Osteocyte (in vitro differentiated cells): ENCODE results near the gene ACSL1. TPM values are rescaled to one million over a fixed set of nuclear protein-coding genes. Genes with fewer than 3 reads are reported as not detected.

Source experiments
- DNase-seq: peaks from one replicate; pipeline ENCODE4 v3.0.0; 2021; ENCODE audit warnings: mixed read lengths; ENCODE audit not compliant: unreplicated experiment; ENCODE audit errors: extremely low spot score
- H3K27ac Mint-ChIP-seq: one replicate; pipeline ENCODE4 v1.8.0; 2021; ENCODE audit warnings: mild to moderate bottlenecking, mixed read lengths; ENCODE audit not compliant: unreplicated experiment
- H3K27me3 Mint-ChIP-seq: one replicate; pipeline ENCODE4 v1.8.0; 2021; ENCODE audit warnings: mixed read lengths; ENCODE audit not compliant: unreplicated experiment
- H3K36me3 Mint-ChIP-seq: one replicate; pipeline ENCODE4 v1.8.0; 2021; ENCODE audit warnings: mixed read lengths; ENCODE audit not compliant: unreplicated experiment
- H3K4me1 Mint-ChIP-seq: one replicate; pipeline ENCODE4 v1.8.0; 2021; ENCODE audit warnings: mixed read lengths; ENCODE audit not compliant: unreplicated experiment
- H3K4me3 Mint-ChIP-seq: one replicate; pipeline ENCODE4 v1.8.0; 2021; ENCODE audit warnings: mild to moderate bottlenecking, moderate library complexity, mixed read lengths; ENCODE audit not compliant: unreplicated experiment
- H3K9me3 Mint-ChIP-seq: one replicate; pipeline ENCODE4 v1.8.0; 2021; ENCODE audit warnings: mixed read lengths; ENCODE audit not compliant: unreplicated experiment
- total RNA-seq: library from RNA; stranded (reverse); gene quantifications from 2 replicates; pipeline ENCODE4 v1.2.1, GENCODE V29; 2021
- TF ChIP-seq, protein P1 (sequence below): fragments of 200-600 bp; sonication (generic); IDR thresholded peaks from 2 replicates; pipeline ENCODE4 v1.5.0; 2021; ENCODE audit warnings: antibody characterized with exemption, mild to moderate bottlenecking, moderate library complexity

The ACSL1 gene
- total RNA-seq, 1 donor from 2014 or later = 28.6 TPM

DNA sequence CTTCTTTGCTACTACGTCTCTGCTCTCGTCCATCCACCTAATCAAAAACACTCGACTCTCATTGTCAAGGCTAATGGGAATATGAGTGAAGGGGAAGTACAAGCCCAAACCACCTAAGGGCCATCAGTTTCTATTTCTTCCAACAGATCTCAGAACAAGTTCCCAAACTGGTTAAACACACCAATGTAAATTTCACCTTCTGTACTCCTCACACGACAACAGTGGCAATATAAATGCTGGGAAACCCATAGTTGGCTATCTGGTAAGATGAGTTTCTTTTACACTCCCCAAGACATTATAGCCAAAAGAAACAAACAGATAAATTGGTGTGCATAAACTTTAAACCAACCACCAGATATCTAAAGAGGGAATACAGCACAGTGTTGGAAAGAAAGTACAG lies 21.9 kb downstream of the ACSL1 start:
- H3K27me3 Mint-ChIP-seq = no peaks in the 10 kb centered on the region
- TF ChIP-seq, protein P1, sequence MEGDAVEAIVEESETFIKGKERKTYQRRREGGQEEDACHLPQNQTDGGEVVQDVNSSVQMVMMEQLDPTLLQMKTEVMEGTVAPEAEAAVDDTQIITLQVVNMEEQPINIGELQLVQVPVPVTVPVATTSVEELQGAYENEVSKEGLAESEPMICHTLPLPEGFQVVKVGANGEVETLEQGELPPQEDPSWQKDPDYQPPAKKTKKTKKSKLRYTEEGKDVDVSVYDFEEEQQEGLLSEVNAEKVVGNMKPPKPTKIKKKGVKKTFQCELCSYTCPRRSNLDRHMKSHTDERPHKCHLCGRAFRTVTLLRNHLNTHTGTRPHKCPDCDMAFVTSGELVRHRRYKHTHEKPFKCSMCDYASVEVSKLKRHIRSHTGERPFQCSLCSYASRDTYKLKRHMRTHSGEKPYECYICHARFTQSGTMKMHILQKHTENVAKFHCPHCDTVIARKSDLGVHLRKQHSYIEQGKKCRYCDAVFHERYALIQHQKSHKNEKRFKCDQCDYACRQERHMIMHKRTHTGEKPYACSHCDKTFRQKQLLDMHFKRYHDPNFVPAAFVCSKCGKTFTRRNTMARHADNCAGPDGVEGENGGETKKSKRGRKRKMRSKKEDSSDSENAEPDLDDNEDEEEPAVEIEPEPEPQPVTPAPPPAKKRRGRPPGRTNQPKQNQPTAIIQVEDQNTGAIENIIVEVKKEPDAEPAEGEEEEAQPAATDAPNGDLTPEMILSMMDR = no peak

DNA sequence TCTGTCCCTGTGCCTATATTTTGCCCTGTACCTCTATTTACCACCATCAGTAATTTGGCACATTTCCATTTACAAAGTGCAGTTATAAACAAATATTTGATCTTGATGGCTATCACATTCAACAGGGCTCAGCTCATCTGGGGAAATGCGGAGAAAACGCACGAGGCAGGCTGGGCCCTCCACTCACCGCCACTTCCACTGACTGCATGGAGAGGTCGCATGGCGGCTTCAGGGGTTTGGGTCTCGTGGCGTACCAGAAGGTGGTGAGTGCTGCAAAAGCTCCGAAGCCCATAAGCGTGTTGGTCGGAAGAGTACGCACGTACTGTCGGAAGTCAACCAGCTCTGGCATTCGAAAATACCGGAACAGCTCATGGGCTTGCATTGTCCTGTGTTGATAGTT lies 22.6 kb downstream of the ACSL1 start:
- H3K27me3 Mint-ChIP-seq = no peaks in the 10 kb centered on the region
- H3K9me3 Mint-ChIP-seq = no peaks in the 10 kb centered on the region
- no peak overlapping the region for H3K4me3 Mint-ChIP-seq
- H3K27ac Mint-ChIP-seq = no peak overlapping the region
- peaks cover 6% of the 10 kb centered on the region for H3K4me1 Mint-ChIP-seq
- TF ChIP-seq, protein P1 = no peak
- H3K36me3 Mint-ChIP-seq = no peaks in the 10 kb centered on the region
- no peak for DNase-seq

More for the DNA sequence above, 21.9 kb downstream of the ACSL1 start:
- Mint-ChIP-seq H3K9me3 (no peaks in the 10 kb centered on the region), H3K36me3 (no peaks in the 10 kb centered on the region), H3K4me3 (no peak overlapping the region), H3K4me1 (peaks cover 13% of the 10 kb centered on the region), H3K27ac (no peak overlapping the region)
- no peak for DNase-seq

DNA sequence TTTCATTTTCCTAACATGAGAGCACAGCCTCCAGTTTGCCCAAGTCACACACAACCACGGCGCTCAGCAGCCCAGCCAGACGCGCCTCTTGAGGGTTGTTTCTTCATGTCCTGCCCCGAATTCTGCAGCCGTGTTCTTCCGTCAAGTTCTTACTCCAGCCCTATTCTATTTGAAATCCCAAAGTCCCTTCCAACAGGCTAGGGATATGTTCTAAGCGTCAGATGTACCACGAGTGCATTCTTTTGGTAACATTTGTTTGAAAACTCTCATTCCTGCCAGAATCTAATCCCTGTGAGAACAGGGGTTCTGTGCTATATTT lies 23.1 kb downstream of the ACSL1 start:
- no peaks in the 10 kb centered on the region for H3K27me3 Mint-ChIP-seq
- H3K27ac Mint-ChIP-seq = no peak overlapping the region
- no peaks in the 10 kb centered on the region for H3K9me3 Mint-ChIP-seq
- no peaks in the 10 kb centered on the region for H3K36me3 Mint-ChIP-seq
- H3K4me3 Mint-ChIP-seq = no peak overlapping the region
- DNase-seq = no peak
- H3K4me1 Mint-ChIP-seq = peaks cover 3% of the 10 kb centered on the region
- TF ChIP-seq, protein P1 = no peak

DNA sequence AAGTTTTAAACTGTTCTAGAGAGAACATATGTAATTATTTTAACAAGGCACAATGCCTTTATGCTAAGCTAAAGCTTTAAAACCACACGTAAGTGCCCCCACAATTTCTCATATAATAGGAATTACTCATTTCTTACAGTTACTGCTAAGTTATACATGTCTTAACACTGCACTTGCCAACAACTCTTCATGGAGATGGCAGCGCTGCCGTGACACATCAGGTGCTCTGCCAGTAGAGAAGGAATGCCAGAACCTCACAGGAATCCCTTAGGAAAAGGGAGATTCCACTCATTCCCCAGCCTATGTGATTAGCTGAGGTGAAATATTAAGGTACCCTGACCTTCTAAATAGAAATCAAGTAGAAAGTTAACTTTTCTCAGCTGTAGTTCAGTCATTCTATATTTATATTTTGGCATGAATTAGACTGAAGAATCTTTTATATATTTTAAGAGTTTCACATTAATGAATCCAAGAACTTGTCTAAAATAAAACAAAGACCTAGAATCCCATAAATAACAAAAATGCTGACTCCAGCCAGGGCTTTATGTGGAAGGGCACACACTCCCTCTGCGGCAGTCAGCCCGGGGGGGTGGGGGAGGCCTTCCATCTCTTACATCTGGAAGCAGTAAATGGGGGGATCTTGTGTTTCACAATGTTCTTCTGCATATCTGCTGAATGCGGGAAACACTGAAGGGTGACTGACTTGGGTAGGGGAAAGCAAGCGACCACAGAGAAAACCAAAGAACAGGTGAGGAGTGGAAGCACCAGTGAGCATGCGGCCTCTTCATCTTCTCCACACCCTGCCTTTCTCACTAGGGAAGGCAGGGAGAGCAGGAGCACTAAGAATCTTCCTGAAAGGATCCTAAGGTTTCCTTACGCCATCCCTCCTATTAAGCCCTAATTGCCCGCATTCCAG lies 23.7 kb downstream of the ACSL1 start:
- no peak overlapping the region for H3K4me3 Mint-ChIP-seq
- TF ChIP-seq, protein P1 = no peak
- no peaks in the 10 kb centered on the region for H3K27me3 Mint-ChIP-seq
- no peak overlapping the region for H3K27ac Mint-ChIP-seq
- no peaks in the 10 kb centered on the region for H3K36me3 Mint-ChIP-seq
- DNase-seq = no peak
- peaks cover 3% of the 10 kb centered on the region for H3K4me1 Mint-ChIP-seq
- H3K9me3 Mint-ChIP-seq = no peaks in the 10 kb centered on the region

DNA sequence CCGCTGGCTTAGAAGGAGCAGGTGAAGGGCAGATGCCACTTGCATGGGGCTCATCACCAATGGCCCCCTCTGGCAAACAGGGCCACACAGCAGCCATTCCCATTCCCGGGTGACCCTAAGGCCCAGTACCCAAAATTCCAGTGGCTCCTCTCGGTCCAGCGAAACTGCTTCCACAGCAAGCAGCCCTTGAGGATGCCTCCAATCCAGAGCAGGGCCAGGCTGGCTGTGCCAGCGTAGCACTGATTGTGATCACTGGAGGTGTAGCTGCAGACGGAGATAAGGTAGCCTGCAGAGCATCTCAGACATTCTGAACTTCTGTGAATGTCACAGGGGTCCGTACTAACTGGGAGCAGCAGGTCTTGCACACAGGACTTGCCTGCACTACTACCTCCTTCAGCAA lies 27.3 kb downstream of the ACSL1 start:
- DNase-seq = no peak
- H3K36me3 Mint-ChIP-seq = peaks cover 1% of the 10 kb centered on the region
- TF ChIP-seq, protein P1 = no peak
- no peak overlapping the region for H3K4me3 Mint-ChIP-seq
- H3K4me1 Mint-ChIP-seq = peaks cover 3% of the 10 kb centered on the region
- no peak overlapping the region for H3K27ac Mint-ChIP-seq
- H3K9me3 Mint-ChIP-seq = no peaks in the 10 kb centered on the region
- H3K27me3 Mint-ChIP-seq = no peaks in the 10 kb centered on the region
